Mesendoderm (in vitro differentiated cells): Measurements from ENCODE around the gene SSTR5.

Experiments
- DNase-seq: peaks from one replicate; pipeline ENCODE4 v3.0.0; 2013
- H2AK5ac ChIP-seq: 2 replicates; pipeline ENCODE4 v1.6.1; 2013; ENCODE audit warnings: low read length, inconsistent platforms
- H2BK120ac ChIP-seq: 2 replicates; pipeline ENCODE4 v1.6.1; 2013; ENCODE audit warnings: low read depth, mild to moderate bottlenecking, low read length, moderate library complexity, mixed read lengths
- H2BK15ac ChIP-seq: replicated peaks from 2 replicates; pipeline ENCODE4 v1.6.1; 2013; ENCODE audit warnings: low read depth, mild to moderate bottlenecking, moderate library complexity
- H2BK5ac ChIP-seq: 2 replicates; pipeline ENCODE4 v1.6.1; 2013; ENCODE audit warnings: low read length, inconsistent platforms
- H3K18ac ChIP-seq: 2 replicates; pipeline ENCODE4 v1.6.1; 2013; ENCODE audit warnings: mild to moderate bottlenecking, low read length, mixed read lengths
- H3K23ac ChIP-seq: one replicate; pipeline ENCODE4 v1.6.1; 2013; ENCODE audit warnings: low read length
- H3K27ac ChIP-seq: 2 replicates; pipeline ENCODE4 v1.5.1; 2013; ENCODE audit warnings: low read depth, mild to moderate bottlenecking, inconsistent platforms, low read length, moderate library complexity
- H3K27me3 ChIP-seq: 2 replicates; pipeline ENCODE4 v1.6.1; 2013; ENCODE audit warnings: low read length, control low read depth, mild to moderate bottlenecking, inconsistent platforms; ENCODE audit not compliant: insufficient read depth, poor library complexity
- H3K36me3 ChIP-seq: 2 replicates; pipeline ENCODE4 v1.6.1; 2013; ENCODE audit warnings: low read length, inconsistent platforms; ENCODE audit not compliant: control insufficient read depth, insufficient read depth
- H3K4ac ChIP-seq: one replicate; pipeline ENCODE4 v1.6.1; 2013; ENCODE audit warnings: low read depth, mild to moderate bottlenecking, low read length, moderate library complexity
- H3K4me1 ChIP-seq: 2 replicates; pipeline ENCODE4 v1.6.1; 2013; ENCODE audit warnings: low read depth, low read length, inconsistent platforms; ENCODE audit not compliant: control insufficient read depth
- H3K4me2 ChIP-seq: 2 replicates; pipeline ENCODE4 v1.6.1; 2013; ENCODE audit warnings: low read length
- H3K4me3 ChIP-seq: 2 replicates; pipeline ENCODE4 v1.5.1; 2013; ENCODE audit warnings: mild to moderate bottlenecking, low read length
- H3K56ac ChIP-seq: one replicate; pipeline ENCODE4 v1.6.1; 2013; ENCODE audit warnings: low read length
- H3K79me1 ChIP-seq: 2 replicates; pipeline ENCODE4 v1.6.1; 2013; ENCODE audit warnings: low read length, inconsistent platforms
- H3K79me2 ChIP-seq: 2 replicates; pipeline ENCODE4 v1.6.1; 2013; ENCODE audit warnings: mild to moderate bottlenecking, low read length; ENCODE audit not compliant: control insufficient read depth, insufficient read depth
- H3K9ac ChIP-seq: 2 replicates; pipeline ENCODE4 v1.6.1; 2013; ENCODE audit warnings: low read length, inconsistent platforms
- H4K5ac ChIP-seq: one replicate; pipeline ENCODE4 v1.6.1; 2013; ENCODE audit warnings: low read length
- H4K8ac ChIP-seq: one replicate; pipeline ENCODE4 v1.6.1; 2013; ENCODE audit warnings: low read depth, mild to moderate bottlenecking, control low read depth, low read length, moderate library complexity
- WGBS: extraction: QIAGEN DNeasy Blood & Tissue Kit; methylation state at CpG from one replicate; pipeline ENCODE4 v1.1.7; 2013; ENCODE audit warnings: low lambda C conversion rate, missing lambda C conversion rate; ENCODE audit not compliant: insufficient coverage; ENCODE audit errors: extremely low coverage; 5-methylcytosine and 5-hydroxymethylcytosine counted together

Gene SSTR5

DNA sequence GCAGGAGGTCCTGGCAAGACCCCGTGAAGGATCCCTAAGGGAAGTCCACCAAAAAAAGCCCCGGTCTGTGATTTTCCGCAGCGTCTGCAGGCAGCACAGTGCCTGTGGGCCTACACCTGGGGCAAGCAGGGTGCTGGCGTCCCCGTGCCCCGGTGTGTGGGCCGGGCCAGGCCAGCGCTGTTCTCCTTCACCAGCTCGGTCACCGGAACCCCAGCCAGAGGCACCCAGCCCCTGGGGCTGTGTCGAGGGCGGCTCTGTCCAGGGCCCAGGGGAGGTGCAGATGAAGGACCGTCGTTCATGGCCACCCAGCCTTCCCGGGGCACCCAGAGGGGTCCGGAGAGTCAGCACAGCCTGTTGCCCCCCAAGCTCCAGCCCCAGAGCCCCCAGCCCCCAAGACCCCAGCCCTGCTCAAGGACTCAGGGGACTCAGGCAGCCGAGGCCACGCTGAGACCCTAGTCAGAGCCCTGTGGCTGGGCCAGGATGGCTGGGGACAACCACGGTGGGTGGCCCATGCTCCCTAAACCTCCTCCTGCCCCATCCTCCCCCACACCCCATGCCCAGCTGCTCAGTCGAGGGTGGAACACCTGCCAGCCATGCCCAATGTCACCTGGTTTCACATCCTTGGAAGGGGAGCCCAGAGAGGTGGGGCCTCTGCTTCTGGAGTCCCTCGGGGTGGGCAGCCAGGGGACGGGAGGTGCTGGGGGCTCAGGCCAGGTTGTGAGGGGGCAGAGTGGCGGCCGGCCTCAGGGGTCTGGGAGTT is 29.2 kb downstream of the SSTR5 start:
- Histone ChIP-seq H2BK120ac (no peak overlapping the region), H3K4me1 (no peaks in the 10 kb centered on the region), H3K27me3 (no peaks in the 10 kb centered on the region), H3K56ac (no peak overlapping the region), H3K4me3 (no peak overlapping the region), H4K8ac (no peak overlapping the region), H3K4ac (no peak overlapping the region), H3K36me3 (no peaks in the 10 kb centered on the region), H4K5ac (no peak overlapping the region), H3K23ac (no peak overlapping the region), H3K4me2 (no peak overlapping the region), H3K27ac (no peak overlapping the region), H2BK15ac (no peak overlapping the region), H3K79me1 (no peaks in the 10 kb centered on the region), H3K18ac (no peak overlapping the region), H2AK5ac (no peak overlapping the region), H3K79me2 (no peaks in the 10 kb centered on the region), H3K9ac (no peak overlapping the region), H2BK5ac (no peak overlapping the region)
- no peak for DNase-seq
- no CpG with 5 or more reads among the region's 25 CpGs for WGBS

DNA sequence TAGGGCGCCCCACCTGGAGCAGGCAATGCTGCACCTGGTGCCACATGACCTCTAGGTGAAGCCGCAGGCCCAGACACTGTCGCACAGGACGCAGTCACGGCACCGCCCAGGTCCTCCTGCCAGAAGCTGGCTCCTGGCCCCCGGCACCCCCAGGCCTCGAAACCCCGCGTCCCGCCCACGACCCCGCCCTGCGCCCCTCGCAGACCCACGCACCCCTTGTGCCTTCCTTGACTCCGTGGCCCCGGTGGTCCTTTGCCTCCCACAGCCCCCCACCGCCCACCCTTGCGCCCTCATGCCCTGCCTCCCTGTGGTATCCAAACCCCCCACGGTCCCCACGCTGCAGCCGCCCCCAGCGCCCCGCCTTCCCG is 29.8 kb downstream of the SSTR5 start:
- H3K56ac ChIP-seq = no peak overlapping the region
- H3K4ac ChIP-seq = no peak overlapping the region
- WGBS = no CpG with 5 or more reads among the region's 26 CpGs
- H3K27ac ChIP-seq = no peak overlapping the region
- H3K4me2 ChIP-seq = no peak overlapping the region
- H3K36me3 ChIP-seq = no peaks in the 10 kb centered on the region
- H2BK5ac ChIP-seq = no peak overlapping the region
- no peaks in the 10 kb centered on the region for H3K79me1 ChIP-seq
- H2AK5ac ChIP-seq = no peak overlapping the region
- DNase-seq = no peak
- no peak overlapping the region for H3K18ac ChIP-seq
- H3K79me2 ChIP-seq = no peaks in the 10 kb centered on the region
- H3K4me3 ChIP-seq = no peak overlapping the region
- no peaks in the 10 kb centered on the region for H3K4me1 ChIP-seq
- no peak overlapping the region for H3K23ac ChIP-seq
- H4K8ac ChIP-seq = no peak overlapping the region
- H4K5ac ChIP-seq = no peak overlapping the region
- no peaks in the 10 kb centered on the region for H3K27me3 ChIP-seq
- H2BK120ac ChIP-seq = no peak overlapping the region
- H3K9ac ChIP-seq = no peak overlapping the region
- H2BK15ac ChIP-seq = no peak overlapping the region

DNA sequence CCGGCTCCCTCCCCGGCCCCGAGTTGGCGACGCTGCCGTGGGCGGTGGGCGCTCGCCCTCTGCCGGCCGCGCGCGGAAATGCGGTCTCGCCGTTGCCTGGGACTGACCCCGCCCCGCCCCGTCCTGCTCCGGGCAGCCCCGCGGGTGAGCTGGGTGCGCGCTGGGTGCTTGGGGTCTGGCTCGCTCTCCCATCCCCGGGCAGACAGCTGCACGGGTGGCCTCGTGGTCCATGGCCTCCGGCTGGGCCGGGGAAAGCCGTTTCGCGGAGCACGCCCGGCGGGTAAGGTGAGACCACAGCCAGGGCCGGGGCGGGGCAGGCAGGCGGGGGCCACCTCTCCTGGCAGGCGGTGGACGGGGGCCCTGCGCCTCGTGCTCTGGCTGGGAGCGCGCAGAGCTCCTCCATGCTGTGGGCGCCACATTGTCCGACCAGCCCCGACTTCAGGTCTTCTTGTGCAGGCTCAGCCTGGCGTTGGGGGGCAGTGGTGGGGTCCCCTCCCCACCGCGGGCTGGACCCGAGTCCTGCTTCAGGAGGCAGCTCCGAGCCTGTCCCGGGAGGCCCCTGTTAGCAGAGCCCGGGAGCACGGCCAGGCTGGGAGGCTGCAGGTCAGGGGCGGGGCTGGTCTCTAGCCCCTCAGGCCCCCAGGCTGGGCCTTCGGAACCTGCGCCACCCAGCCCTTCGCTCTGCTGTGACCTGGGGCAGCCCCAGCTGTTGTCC is 30.5 kb downstream of the SSTR5 start:
- H3K4ac ChIP-seq = no peak overlapping the region
- no peaks in the 10 kb centered on the region for H3K36me3 ChIP-seq
- no peaks in the 10 kb centered on the region for H3K4me1 ChIP-seq
- no peaks in the 10 kb centered on the region for H3K79me2 ChIP-seq
- H4K5ac ChIP-seq = no peak overlapping the region
- no peaks in the 10 kb centered on the region for H3K27me3 ChIP-seq
- H3K18ac ChIP-seq = no peak overlapping the region
- H3K9ac ChIP-seq = peak overlapping the region; percentile 64
- H2BK5ac ChIP-seq = no peak overlapping the region
- WGBS = no CpG with 5 or more reads among the region's 61 CpGs
- H3K4me2 ChIP-seq = peak overlapping the region; percentile 95
- H4K8ac ChIP-seq = no peak overlapping the region
- H3K79me1 ChIP-seq = no peaks in the 10 kb centered on the region
- no peak overlapping the region for H2BK120ac ChIP-seq
- DNase-seq = peak; percentile 43
- peak overlapping the region; percentile 46 for H3K4me3 ChIP-seq
- H3K23ac ChIP-seq = peak overlapping the region; percentile 80
- no peak overlapping the region for H3K27ac ChIP-seq
- H2AK5ac ChIP-seq = no peak overlapping the region
- H3K56ac ChIP-seq = peak overlapping the region; percentile 85
- no peak overlapping the region for H2BK15ac ChIP-seq

DNA sequence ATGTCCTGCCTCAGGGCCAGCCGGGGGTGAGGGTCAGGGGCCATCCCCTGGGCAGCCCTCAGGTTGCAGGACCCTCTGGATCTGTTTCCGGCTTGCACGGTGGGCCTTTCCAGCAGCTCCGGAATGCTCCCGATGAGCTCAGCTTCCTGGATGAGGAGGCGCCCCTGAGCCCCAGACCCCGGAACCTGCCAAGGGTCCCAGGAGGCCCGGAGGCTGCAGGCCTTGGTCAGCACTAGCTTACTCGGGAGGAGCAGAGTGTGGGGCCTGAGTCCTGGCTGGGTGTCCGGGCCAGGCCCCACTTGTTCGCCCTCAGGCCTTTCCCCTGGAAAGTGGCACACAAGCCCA is 31.1 kb downstream of the SSTR5 start:
- Histone ChIP-seq H2BK5ac (no peak overlapping the region), H3K56ac (peak overlapping the region; percentile 85), H3K4me1 (no peaks in the 10 kb centered on the region), H3K9ac (peak overlapping the region; percentile 64), H3K79me2 (no peaks in the 10 kb centered on the region), H2AK5ac (no peak overlapping the region), H3K27me3 (no peaks in the 10 kb centered on the region), H4K5ac (no peak overlapping the region), H3K79me1 (no peaks in the 10 kb centered on the region), H3K23ac (no peak overlapping the region), H3K18ac (no peak overlapping the region), H3K4ac (no peak overlapping the region), H3K27ac (no peak overlapping the region), H3K4me3 (no peak overlapping the region), H3K4me2 (no peak overlapping the region), H2BK120ac (no peak overlapping the region), H4K8ac (no peak overlapping the region), H2BK15ac (no peak overlapping the region), H3K36me3 (no peaks in the 10 kb centered on the region)
- DNase-seq = no peak
- WGBS = no CpG with 5 or more reads among the region's 11 CpGs

DNA sequence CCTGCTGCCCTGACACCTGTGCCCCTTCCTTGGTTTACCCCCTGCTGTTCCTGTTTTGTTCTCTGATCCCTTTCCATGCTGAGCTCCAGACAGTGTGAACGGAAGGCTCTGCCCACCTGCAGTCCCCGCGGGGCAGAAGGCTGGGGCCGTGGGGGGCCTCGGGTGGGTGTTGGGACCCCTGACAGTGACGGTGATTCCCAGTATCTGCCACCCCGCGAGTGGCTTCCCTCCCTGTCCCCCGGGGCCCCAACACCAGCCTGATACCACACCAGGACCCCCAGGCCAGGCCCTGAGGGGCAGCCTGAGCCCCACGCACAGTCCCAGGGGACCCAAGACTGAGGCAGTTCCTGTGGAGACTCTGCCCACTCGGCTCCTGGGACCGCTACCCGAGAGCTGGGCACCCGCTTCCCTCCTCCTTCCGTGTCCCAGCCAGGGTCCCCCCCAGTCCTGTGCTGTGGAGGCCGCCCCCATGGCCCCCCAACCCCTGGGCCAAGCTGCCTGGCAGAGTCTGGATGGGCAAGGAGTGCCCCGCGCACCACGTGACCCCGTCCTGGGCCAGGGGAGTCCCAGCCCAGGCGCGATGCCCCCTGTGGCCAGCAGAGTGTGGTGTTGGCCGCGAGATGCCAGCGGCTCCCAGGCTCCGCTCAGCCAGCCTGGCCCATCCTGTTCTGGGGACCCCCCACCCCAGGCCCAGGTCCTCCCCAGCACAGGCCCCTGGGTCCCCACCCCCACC is 33.5 kb downstream of the SSTR5 start:
- H2BK120ac ChIP-seq = no peak overlapping the region
- no peaks in the 10 kb centered on the region for H3K4me1 ChIP-seq
- no peak overlapping the region for H2BK15ac ChIP-seq
- H2AK5ac ChIP-seq = no peak overlapping the region
- no peak overlapping the region for H3K4me2 ChIP-seq
- H3K23ac ChIP-seq = no peak overlapping the region
- no peak overlapping the region for H3K27ac ChIP-seq
- no peaks in the 10 kb centered on the region for H3K79me1 ChIP-seq
- no peak overlapping the region for H3K9ac ChIP-seq
- H3K79me2 ChIP-seq = no peaks in the 10 kb centered on the region
- peak; percentile 57 for DNase-seq
- H3K18ac ChIP-seq = no peak overlapping the region
- no CpG with 5 or more reads among the region's 26 CpGs for WGBS
- H3K36me3 ChIP-seq = no peaks in the 10 kb centered on the region
- H3K4ac ChIP-seq = no peak overlapping the region
- no peak overlapping the region for H3K4me3 ChIP-seq
- H2BK5ac ChIP-seq = no peak overlapping the region
- H3K56ac ChIP-seq = no peak overlapping the region
- H3K27me3 ChIP-seq = no peaks in the 10 kb centered on the region
- no peak overlapping the region for H4K8ac ChIP-seq
- H4K5ac ChIP-seq = no peak overlapping the region
